CD4-positive, alpha-beta memory T cell (primary cell): Measurements from ENCODE around the gene MYMX. TPM values are rescaled to one million over a fixed set of nuclear protein-coding genes. Genes with fewer than 3 reads are reported as not detected.

Experiments used
- CTCF ChIA-PET: fragments of 350-600 bp; sonication (Branson Sonifier 250); formaldehyde crosslinking; loops from one replicate; lab custom pipeline; 2021; ENCODE audit warnings: inconsistent platforms; ENCODE audit not compliant: partially characterized antibody; lab: Charles Lee
- POLR2A ChIA-PET: fragments of 350-600 bp; sonication (Branson Sonifier 250); formaldehyde crosslinking; loops from one replicate; lab custom pipeline; 2021; ENCODE audit not compliant: partially characterized antibody; lab: Charles Lee
- DNase-seq, 5 donors: peaks; one replicate each; pipeline versions ENCODE4 v3.0.0 to v3.0.0-alpha.2; 2020 to 2022; ENCODE audit warnings: mixed read lengths in 1 of 5
- H3K27ac ChIP-seq: one replicate; pipeline ENCODE4 v1.7.0; 2013; ENCODE audit warnings: low read depth, low read length
- H3K27me3 ChIP-seq: 2 replicates; pipeline ENCODE4 v1.7.0; 2013; ENCODE audit warnings: mild to moderate bottlenecking, low read length, moderate library complexity; ENCODE audit not compliant: insufficient read depth
- H3K36me3 ChIP-seq: 2 replicates; pipeline ENCODE4 v1.7.0; 2013; ENCODE audit warnings: mild to moderate bottlenecking, low read length, moderate library complexity; ENCODE audit not compliant: insufficient read depth
- H3K4me1 ChIP-seq: 2 replicates; pipeline ENCODE4 v1.7.0; 2013; ENCODE audit warnings: mild to moderate bottlenecking, low read length, moderate library complexity; ENCODE audit not compliant: insufficient read depth
- H3K4me3 ChIP-seq, 2 donors: one replicate each; pipeline ENCODE4 v1.7.0; 2013; ENCODE audit warnings: low read length in 2 of 2, mild to moderate bottlenecking in 1 of 2
- H3K9me3 ChIP-seq, 2 donors: one replicate each; pipeline ENCODE4 v1.7.0; 2013; ENCODE audit warnings: low read length in 2 of 2, control low read depth in 1 of 2; ENCODE audit not compliant: control insufficient read depth in 1 of 2
- H3K27ac Mint-ChIP-seq, 7 donors: one replicate each; pipeline ENCODE4 v1.8.0; 2020 to 2021; ENCODE audit warnings: mixed read lengths in 7 of 7, mild to moderate bottlenecking in 6 of 7, inconsistent platforms in 3 of 7, moderate library complexity in 3 of 7
- H3K27me3 Mint-ChIP-seq, 2 donors: one replicate each; pipeline ENCODE4 v1.8.0; 2020 to 2021; ENCODE audit warnings: mixed read lengths in 2 of 2
- H3K36me3 Mint-ChIP-seq, 2 donors: one replicate each; pipeline ENCODE4 v1.8.0; 2020 to 2021; ENCODE audit warnings: mixed read lengths in 2 of 2, inconsistent platforms in 1 of 2, mild to moderate bottlenecking in 1 of 2
- H3K4me1 Mint-ChIP-seq, 4 donors: one replicate each; pipeline ENCODE4 v1.8.0; 2020 to 2021; ENCODE audit warnings: mixed read lengths in 4 of 4, mild to moderate bottlenecking in 1 of 4
- H3K4me3 Mint-ChIP-seq, 8 donors: one replicate each; pipeline ENCODE4 v1.8.0; 2020 to 2021; ENCODE audit warnings: mixed read lengths in 8 of 8, mild to moderate bottlenecking in 7 of 8, moderate library complexity in 6 of 8, inconsistent platforms in 3 of 8
- H3K9me3 Mint-ChIP-seq, 8 donors: one replicate each; pipeline ENCODE4 v1.8.0; 2020 to 2021; ENCODE audit warnings: mixed read lengths in 8 of 8, mild to moderate bottlenecking in 5 of 8, inconsistent platforms in 3 of 8, moderate library complexity in 1 of 8
- intact Hi-C: fragments of 100-400 bp; cut with micrococcal nuclease; formaldehyde crosslinking; loops from one replicate; pipeline ENCODE4 v1.15.1; 2023
- polyA plus RNA-seq, 2 donors: library from polyadenylated mRNA; unstranded; fragments of 300-500 nt; fragmentation: Illumina TruSeq; gene quantifications; one replicate each; pipeline ENCODE4 v1.2.3, GENCODE V29; 2021
- total RNA-seq, 2 experiments: library from RNA; stranded (reverse); gene quantifications; one replicate each; pipeline ENCODE4 v1.2.3, GENCODE V29; 2021

The MYMX gene
- total and polyA plus RNA-seq, 4 experiments from 2014 or later, result not detected

- Mint-ChIP-seq H3K9me3 (no peaks in the 10 kb centered on the region), H3K36me3 (no peaks in the 10 kb centered on the region), H3K27me3 (peaks cover 2 to 5% of the 10 kb centered on the region in 2 donors), H3K4me1 (peaks cover 7 to 32% (median 20%) of the 10 kb centered on the region in 4 donors), H3K27ac (peak within 1 kb of the TSS; percentile 37 to 86 (median 70)), H3K4me3 (peak within 1 kb of the TSS; percentile 82 to 93 (median 85))
- Histone ChIP-seq H3K27me3 (no peaks in the 10 kb centered on the region), H3K27ac (no peak within 1 kb of the TSS), H3K9me3 (no peaks in the 10 kb centered on the region), H3K36me3 (no peaks in the 10 kb centered on the region), H3K4me1 (peaks cover 29% of the 10 kb centered on the region), H3K4me3 (peak within 1 kb of the TSS in 1 of 2 donors; percentile 69)
- DNase-seq, result peak; percentile 76 to 83 (median 78)
- intact Hi-C loops, result loop anchor here (1.0 to 2.0 kb wide), 3 partner anchors 14 to 33 kb away; partner anchors contain the start of gene SLC35B2
- ChIA-PET CTCF (interaction anchor here (0.9 to 6.8 kb wide), 8 partner anchors 12 to 118 kb away, joined by 3 to 84 read pairs (median 8); partner anchors contain the start of genes HSP90AB1 and SLC35B2), POLR2A (interaction anchor here (0.9 to 5.3 kb wide), 5 partner anchors 14 to 32 kb away, joined by 3 to 72 read pairs (median 16); partner anchors contain the start of genes HSP90AB1 and SLC35B2)
Measured at GRCh38 chr6:44223319-44224028, 6.7 kb downstream of the MYMX start, which contains the start of gene SLC29A1. Gene SLC29A1 (plus strand): TSS chr6:44223595. CDS start chr6:44227314, 3,719 bp downstream.

- Histone ChIP-seq H3K4me3 (peak overlapping the region in 1 of 2 donors; percentile 69), H3K27me3 (no peaks in the 10 kb centered on the region), H3K4me1 (peaks cover 25% of the 10 kb centered on the region), H3K9me3 (no peaks in the 10 kb centered on the region), H3K36me3 (no peaks in the 10 kb centered on the region), H3K27ac (no peak overlapping the region)
- H3K27ac Mint-ChIP-seq, result peak overlapping the region in 6 of 7 donors; percentile 37 to 79 (median 66)
- peak in 1 of 5 donors; percentile 16 for DNase-seq
- no peaks in the 10 kb centered on the region for H3K9me3 Mint-ChIP-seq
- intact Hi-C loops, result no loop called here
- H3K4me1 Mint-ChIP-seq, result peaks cover 7 to 31% (median 19%) of the 10 kb centered on the region in 4 donors
- no peaks in the 10 kb centered on the region for H3K36me3 Mint-ChIP-seq
- H3K27me3 Mint-ChIP-seq, result peaks cover 0 to 2% of the 10 kb centered on the region in 2 donors
- POLR2A ChIA-PET, result interaction anchor here (0.9 to 5.3 kb wide), 6 partner anchors 13 to 163 kb away, joined by 3 to 72 read pairs (median 12); partner anchors contain the start of genes CDC5L, HSP90AB1 and SLC35B2
- peak overlapping the region; percentile 82 to 87 (median 84) for H3K4me3 Mint-ChIP-seq
- CTCF ChIA-PET, result interaction anchor here (0.9 to 6.8 kb wide), 7 partner anchors 11 to 44 kb away, joined by 3 to 84 read pairs (median 11); partner anchors contain the start of genes HSP90AB1 and SLC35B2
Measured at GRCh38 chr6:44224029-44224964, 7.6 kb downstream of the MYMX start.

GRCh38 chr6:44224965-44225305 lies 8.2 kb downstream of the MYMX start:
- DNase-seq, result no peak
- CTCF ChIA-PET, result interaction anchor here (1.2 to 6.8 kb wide), 6 partner anchors 11 to 43 kb away, joined by 4 to 84 read pairs (median 11); partner anchors contain the start of genes HSP90AB1 and SLC35B2
- Histone ChIP-seq H3K9me3 (no peaks in the 10 kb centered on the region), H3K27ac (no peak overlapping the region), H3K4me3 (no peak overlapping the region), H3K36me3 (no peaks in the 10 kb centered on the region), H3K4me1 (peaks cover 22% of the 10 kb centered on the region), H3K27me3 (no peaks in the 10 kb centered on the region)
- POLR2A ChIA-PET, result interaction anchor here (1.4 to 5.3 kb wide), 4 partner anchors 12 to 163 kb away, joined by 3 to 72 read pairs (median 18); partner anchors contain the start of genes CDC5L, HSP90AB1 and SLC35B2
- H3K27ac Mint-ChIP-seq, result no peak overlapping the region
- no peaks in the 10 kb centered on the region for H3K27me3 Mint-ChIP-seq
- peak overlapping the region in 3 of 8 donors; percentile 35 to 87 (median 82) for H3K4me3 Mint-ChIP-seq
- intact Hi-C loops, result no loop called here
- H3K9me3 Mint-ChIP-seq, result no peaks in the 10 kb centered on the region
- peaks cover 7 to 31% (median 18%) of the 10 kb centered on the region in 4 donors for H3K4me1 Mint-ChIP-seq
- H3K36me3 Mint-ChIP-seq, result no peaks in the 10 kb centered on the region

GRCh38 chr6:44225579-44226325 lies 9.0 kb downstream of the MYMX start:
- H3K27me3 ChIP-seq, result no peaks in the 10 kb centered on the region
- Mint-ChIP-seq H3K36me3 (no peaks in the 10 kb centered on the region), H3K4me3 (peak overlapping the region in 2 of 8 donors; percentile 39 to 46), H3K27me3 (no peaks in the 10 kb centered on the region), H3K4me1 (peaks cover 7 to 31% (median 17%) of the 10 kb centered on the region in 4 donors), H3K27ac (no peak overlapping the region), H3K9me3 (no peaks in the 10 kb centered on the region)
- peaks cover 22% of the 10 kb centered on the region for H3K4me1 ChIP-seq
- H3K36me3 ChIP-seq, result no peaks in the 10 kb centered on the region
- CTCF ChIA-PET, result interaction anchor here (2.0 to 6.8 kb wide), 2 partner anchors 10 to 31 kb away, joined by 11 to 84 read pairs; partner anchors contain the start of gene SLC35B2
- intact Hi-C loops, result no loop called here
- H3K27ac ChIP-seq, result no peak overlapping the region
- no peak overlapping the region for H3K4me3 ChIP-seq
- POLR2A ChIA-PET, result interaction anchor here (1.4 to 5.3 kb wide), 3 partner anchors 21 to 162 kb away, joined by 3 to 72 read pairs (median 21); partner anchors contain the start of genes CDC5L, HSP90AB1 and SLC35B2
- H3K9me3 ChIP-seq, result no peaks in the 10 kb centered on the region
- DNase-seq, result no peak

GRCh38 chr6:44226368-44227147 lies 9.8 kb downstream of the MYMX start:
- H3K4me1 Mint-ChIP-seq, result peaks cover 3 to 25% (median 16%) of the 10 kb centered on the region in 4 donors
- ChIA-PET POLR2A (interaction anchor here (3.3 to 5.3 kb wide), 2 partner anchors 20 to 29 kb away, joined by 21 to 72 read pairs; partner anchors contain the start of genes HSP90AB1 and SLC35B2), CTCF (interaction anchor here (6.8 kb wide), 1 partner anchor 9 kb away, joined by 84 read pairs; no protein-coding TSS in a partner anchor)
- DNase-seq, result no peak
- H3K9me3 Mint-ChIP-seq, result no peaks in the 10 kb centered on the region
- no peak overlapping the region for H3K27ac Mint-ChIP-seq
- intact Hi-C loops, result no loop called here
- H3K36me3 ChIP-seq, result no peaks in the 10 kb centered on the region
- H3K4me3 ChIP-seq, result no peak overlapping the region
- H3K27me3 ChIP-seq, result no peaks in the 10 kb centered on the region
- no peaks in the 10 kb centered on the region for H3K9me3 ChIP-seq
- no peaks in the 10 kb centered on the region for H3K36me3 Mint-ChIP-seq
- peaks cover 22% of the 10 kb centered on the region for H3K4me1 ChIP-seq
- no peaks in the 10 kb centered on the region for H3K27me3 Mint-ChIP-seq
- no peak overlapping the region for H3K4me3 Mint-ChIP-seq
- H3K27ac ChIP-seq, result no peak overlapping the region
